SK-N-MC (cell line): ENCODE data around the gene SMARCD1.

Experiments used
- DNase-seq: peaks from one replicate; pipeline ENCODE4 v3.0.0-alpha.2; 2011; ENCODE audit warnings: low read depth, low spot score
- H3K27ac ChIP-seq: fragments of 200-600 bp; sonication (generic); 2 replicates; pipeline ENCODE4 v1.5.1; 2016; ENCODE audit warnings: mixed run types
- H3K36me3 ChIP-seq: fragments of 200-600 bp; sonication (generic); 2 replicates; pipeline ENCODE4 v1.6.1; 2017; ENCODE audit warnings: antibody characterized with exemption, low read length, mixed read lengths; ENCODE audit not compliant: insufficient read depth
- H3K4me3 ChIP-seq: fragments of 200-600 bp; sonication (generic); 2 replicates; pipeline ENCODE4 v1.5.1; 2016
- H3K9ac ChIP-seq: fragments of 200-600 bp; sonication (generic); 2 replicates; pipeline ENCODE4 v1.8.0; 2017; ENCODE audit warnings: mixed run types, mixed read lengths; ENCODE audit not compliant: insufficient read length
- H3K9me3 ChIP-seq: fragments of 200-600 bp; sonication (generic); 2 replicates; pipeline ENCODE4 v1.6.1; 2017; ENCODE audit warnings: low read depth, mild to moderate bottlenecking, antibody characterized with exemption, low read length, moderate library complexity, mixed read lengths
- EZH2 ChIP-seq: fragments of 200-600 bp; sonication (generic); IDR thresholded peaks from one replicate; pipeline ENCODE4 v1.6.1; 2017; ENCODE audit warnings: antibody characterized with exemption
- FOXP2 ChIP-seq: optimal IDR thresholded peaks from 2 replicates; pipeline ENCODE3; 2011; ENCODE audit warnings: mild to moderate bottlenecking, moderate library complexity; ENCODE audit not compliant: insufficient read depth; ENCODE audit errors: extremely low read length, control extremely low read depth
- POLR2AphosphoS5 ChIP-seq: IDR thresholded peaks from 2 replicates; pipeline ENCODE4 v1.6.1; 2012; ENCODE audit warnings: mild to moderate bottlenecking, low read depth, low read length, borderline replicate concordance

SMARCD1 gene

DNA sequence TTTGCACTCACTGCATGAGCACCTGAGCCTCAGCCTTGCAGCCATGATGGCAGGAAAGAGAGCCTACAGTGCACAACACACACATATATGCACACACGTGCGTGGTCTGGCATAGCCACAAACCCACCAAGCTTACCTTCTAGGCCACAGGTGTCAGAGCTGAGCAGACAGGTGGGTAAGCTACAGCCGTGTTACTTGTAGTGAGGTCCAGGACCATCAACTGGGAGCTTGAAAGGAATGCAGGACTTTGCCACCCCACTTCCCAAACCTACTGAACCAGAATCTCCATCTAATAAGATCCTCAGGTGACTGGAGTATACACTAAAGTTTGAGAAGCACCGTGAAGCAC, 25.0 kb upstream of the SMARCD1 start:
- no peak overlapping the region for H3K4me3 ChIP-seq
- H3K27ac ChIP-seq, result no peak overlapping the region
- no peak for TF ChIP-seq POLR2AphosphoS5
- no peak for TF ChIP-seq EZH2
- TF ChIP-seq FOXP2, result no peak
- no peak overlapping the region for H3K9ac ChIP-seq
- DNase-seq, result no peak
- no peaks in the 10 kb centered on the region for H3K36me3 ChIP-seq
- no peaks in the 10 kb centered on the region for H3K9me3 ChIP-seq

DNA sequence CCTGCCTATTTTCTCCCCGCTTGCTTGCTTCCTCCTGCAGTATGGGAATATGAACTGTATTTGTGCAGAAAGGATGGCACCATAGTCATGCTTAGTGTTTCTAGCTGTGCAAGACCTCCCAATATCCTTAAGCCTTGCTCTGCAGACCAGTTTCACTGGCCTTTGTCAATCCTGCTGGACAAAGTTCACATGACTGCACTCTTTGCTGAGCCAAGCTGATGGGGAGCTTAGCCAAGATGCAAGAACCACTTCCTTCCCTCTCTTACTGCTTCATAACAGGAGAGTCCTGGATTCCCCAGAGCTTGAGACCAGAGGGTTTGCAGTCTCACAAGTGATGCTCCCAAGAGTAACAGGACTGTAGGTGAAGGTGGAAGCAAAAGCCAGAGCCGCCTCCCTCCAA, 24.0 kb upstream of the SMARCD1 start:
- no peak overlapping the region for H3K9ac ChIP-seq

DNA sequence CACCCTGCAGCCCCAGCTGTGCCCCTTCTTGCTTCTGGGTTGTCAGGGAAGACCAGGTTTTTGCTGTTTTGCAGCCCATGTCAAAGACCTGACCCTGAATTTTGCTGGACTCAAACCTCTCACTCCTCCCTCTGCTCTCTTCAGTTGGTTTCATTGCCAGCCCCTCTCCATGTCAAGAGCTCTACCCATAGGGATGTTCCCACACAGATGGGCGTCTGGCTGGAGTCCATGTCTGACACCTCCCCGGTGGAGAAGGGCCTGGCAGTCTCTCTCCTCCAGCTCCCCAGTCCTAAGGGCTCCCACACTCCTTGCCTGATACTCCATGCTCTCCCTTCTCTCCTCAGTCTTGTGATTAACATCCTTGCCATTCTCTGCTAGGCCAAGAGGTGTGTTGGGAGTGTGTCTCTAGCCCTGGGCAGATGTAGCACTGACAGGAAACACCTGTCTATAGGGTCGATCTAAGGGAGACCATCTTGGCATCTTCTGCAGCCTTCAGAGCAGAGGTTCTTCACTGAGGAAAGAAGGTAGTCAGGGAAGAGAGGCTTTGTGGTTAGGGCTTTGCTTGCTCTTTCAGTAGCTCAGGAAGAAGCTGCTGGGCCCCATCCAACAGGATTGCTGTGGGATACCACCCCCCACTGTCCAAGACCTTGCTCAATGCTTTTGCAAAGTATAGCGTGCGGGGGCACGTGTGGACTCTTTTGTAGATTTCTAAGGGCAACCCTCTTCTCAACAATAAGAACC, 23.0 kb upstream of the SMARCD1 start:
- no peak for TF ChIP-seq EZH2
- no peak for TF ChIP-seq FOXP2
- no peak for TF ChIP-seq POLR2AphosphoS5

More for the DNA sequence above, 24.0 kb upstream of the SMARCD1 start:
- TF ChIP-seq POLR2AphosphoS5, result no peak
- TF ChIP-seq FOXP2, result no peak
- TF ChIP-seq EZH2, result no peak
- no peak for DNase-seq
- Histone ChIP-seq H3K27ac (no peak overlapping the region), H3K36me3 (no peaks in the 10 kb centered on the region), H3K4me3 (no peak overlapping the region), H3K9me3 (no peaks in the 10 kb centered on the region)

DNA sequence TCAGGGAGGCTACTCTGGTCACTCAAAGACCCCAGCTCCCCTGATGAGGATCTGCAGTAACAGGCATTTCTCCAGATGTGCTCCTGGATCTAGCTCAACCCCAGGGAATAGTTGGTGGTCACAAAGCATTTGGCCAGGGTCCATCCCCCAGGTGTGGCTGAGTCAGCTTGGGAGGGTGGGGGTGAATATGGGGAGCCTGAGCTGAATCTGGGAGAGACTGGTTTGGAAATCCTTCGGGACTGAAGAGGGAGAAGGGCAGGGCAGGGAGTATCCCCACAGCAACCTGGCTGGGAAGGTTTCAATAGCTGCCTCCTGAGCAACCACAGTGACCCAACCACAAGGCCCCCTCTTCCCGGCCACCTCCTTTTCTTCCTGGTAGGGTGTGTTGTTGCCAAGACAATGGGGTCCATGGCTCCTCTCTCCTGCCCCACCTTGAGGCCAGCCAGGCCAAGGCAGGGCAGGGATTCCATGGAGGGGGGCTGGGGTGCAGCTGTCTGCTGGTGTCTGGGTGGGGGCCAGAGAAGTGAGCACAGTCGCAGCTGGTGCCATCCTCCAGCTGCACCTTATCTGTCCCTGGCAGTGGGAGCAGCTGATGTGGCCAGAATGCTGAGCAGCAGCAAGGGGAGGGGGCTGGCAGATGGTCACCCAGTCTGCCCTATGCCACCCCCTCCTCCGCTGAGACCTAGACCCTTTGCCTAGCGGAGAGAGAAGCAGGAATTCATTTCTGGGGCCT, 22.2 kb upstream of the SMARCD1 start:
- no peaks in the 10 kb centered on the region for H3K36me3 ChIP-seq
- H3K9ac ChIP-seq, result no peak overlapping the region
- no peak overlapping the region for H3K27ac ChIP-seq
- H3K9me3 ChIP-seq, result no peaks in the 10 kb centered on the region
- TF ChIP-seq POLR2AphosphoS5, result no peak
- no peak for TF ChIP-seq FOXP2
- no peak for TF ChIP-seq EZH2
- no peak overlapping the region for H3K4me3 ChIP-seq
- DNase-seq, result no peak

More for the DNA sequence above, 23.0 kb upstream of the SMARCD1 start:
- no peak for DNase-seq
- no peak overlapping the region for H3K4me3 ChIP-seq
- H3K36me3 ChIP-seq, result no peaks in the 10 kb centered on the region
- no peaks in the 10 kb centered on the region for H3K9me3 ChIP-seq
- H3K27ac ChIP-seq, result no peak overlapping the region
- H3K9ac ChIP-seq, result no peak overlapping the region

DNA sequence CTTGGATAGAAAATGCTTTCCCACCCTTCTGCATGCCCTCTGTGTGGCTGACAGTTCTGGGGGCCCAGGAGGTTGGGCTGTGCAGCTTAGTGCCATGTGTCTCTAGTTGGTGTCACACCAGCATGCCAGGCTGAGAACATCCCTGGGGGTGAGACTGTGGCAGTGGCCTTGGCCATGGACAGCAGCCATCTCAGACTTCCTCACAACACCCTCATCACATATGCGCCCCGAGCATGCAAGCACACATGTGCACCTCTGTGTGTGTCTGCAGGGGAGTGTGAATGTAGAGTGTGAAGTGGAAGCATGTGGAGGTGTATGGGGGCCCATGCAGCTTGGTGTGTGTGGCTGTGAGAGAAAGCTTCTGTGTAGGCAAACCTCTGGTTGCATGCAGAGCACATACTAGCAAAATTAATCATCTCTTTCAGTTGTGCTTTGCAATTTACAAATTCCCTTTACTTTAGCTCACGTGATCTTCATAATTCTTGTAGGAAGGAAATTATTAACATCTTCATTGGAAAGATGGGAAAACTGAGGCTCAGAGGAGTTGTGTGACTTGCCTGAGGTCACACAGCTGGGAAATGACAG, 19.3 kb upstream of the SMARCD1 start:
- Histone ChIP-seq H3K36me3 (no peaks in the 10 kb centered on the region), H3K27ac (no peak overlapping the region), H3K9ac (no peak overlapping the region), H3K9me3 (no peaks in the 10 kb centered on the region), H3K4me3 (no peak overlapping the region)
- DNase-seq, result no peak
- no peak for TF ChIP-seq EZH2
- no peak for TF ChIP-seq FOXP2
- no peak for TF ChIP-seq POLR2AphosphoS5

DNA sequence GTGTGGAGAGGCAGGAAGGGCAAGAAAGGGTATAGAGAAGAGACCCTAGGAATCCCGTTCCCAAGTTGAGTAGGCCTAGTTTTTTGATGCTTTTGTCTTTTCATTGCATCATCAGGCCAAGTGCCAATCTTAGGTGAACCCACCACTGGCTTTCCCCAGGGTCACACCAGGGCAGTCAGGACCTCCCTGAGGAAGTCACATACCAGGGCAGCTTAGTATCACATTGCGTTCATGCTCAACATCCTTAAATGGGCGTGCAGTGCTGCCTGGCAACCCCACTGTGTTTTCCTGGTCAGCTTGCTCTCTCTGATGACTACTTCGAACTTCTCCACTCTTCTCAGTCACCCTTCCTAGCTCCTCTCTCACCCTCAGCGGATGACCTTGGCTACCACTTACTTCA, 18.7 kb upstream of the SMARCD1 start:
- TF ChIP-seq POLR2AphosphoS5, result no peak
- TF ChIP-seq EZH2, result no peak
- no peak for TF ChIP-seq FOXP2
- H3K27ac ChIP-seq, result no peak overlapping the region
- no peak overlapping the region for H3K4me3 ChIP-seq
- no peaks in the 10 kb centered on the region for H3K9me3 ChIP-seq
- no peak for DNase-seq
- H3K9ac ChIP-seq, result no peak overlapping the region
- no peaks in the 10 kb centered on the region for H3K36me3 ChIP-seq

DNA sequence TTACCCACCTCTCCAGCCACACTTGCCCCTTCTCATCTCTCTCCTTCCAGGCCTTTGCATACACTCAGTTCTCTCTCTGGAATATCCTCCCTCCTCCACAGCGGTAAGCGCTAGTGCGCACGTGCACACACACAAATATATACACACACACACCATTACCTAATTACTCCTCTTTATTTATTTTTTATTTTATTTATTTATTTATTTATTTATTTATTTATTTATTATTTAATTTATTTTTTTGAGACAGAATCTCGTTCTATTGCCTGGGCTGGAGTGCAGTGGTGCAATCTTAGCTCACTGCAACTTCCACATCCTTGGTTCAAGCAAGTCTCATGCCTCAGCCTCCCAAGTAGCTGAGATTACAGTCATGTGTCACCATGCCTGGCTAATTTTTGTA, 16.1 kb upstream of the SMARCD1 start:
- Histone ChIP-seq H3K27ac (no peak overlapping the region), H3K9me3 (no peaks in the 10 kb centered on the region), H3K4me3 (no peak overlapping the region), H3K36me3 (no peaks in the 10 kb centered on the region), H3K9ac (no peak overlapping the region)
- TF ChIP-seq POLR2AphosphoS5, result no peak
- no peak for TF ChIP-seq EZH2
- TF ChIP-seq FOXP2, result no peak
- DNase-seq, result no peak

DNA sequence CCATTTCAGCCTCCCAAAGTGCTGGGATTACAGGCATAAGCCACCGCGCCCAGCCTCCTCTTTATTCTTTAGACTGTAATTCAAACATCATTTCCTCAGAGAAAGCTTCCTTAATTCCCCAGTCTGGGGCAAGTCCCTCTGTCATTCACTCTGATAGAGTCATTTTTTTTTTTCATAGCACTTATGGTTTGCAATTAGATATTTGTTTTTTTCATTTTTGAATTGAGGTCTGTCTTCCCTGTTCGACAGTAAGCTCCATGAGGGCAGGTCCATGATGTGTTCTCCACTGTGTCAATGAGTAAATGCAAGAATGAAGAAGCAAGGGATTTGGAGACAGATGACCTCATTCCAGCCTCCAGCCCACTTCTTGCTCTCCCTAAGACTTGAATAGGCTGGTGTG, 15.6 kb upstream of the SMARCD1 start:
- Histone ChIP-seq H3K27ac (no peak overlapping the region), H3K36me3 (no peaks in the 10 kb centered on the region), H3K9ac (no peak overlapping the region), H3K4me3 (no peak overlapping the region), H3K9me3 (no peaks in the 10 kb centered on the region)
- no peak for TF ChIP-seq POLR2AphosphoS5
- TF ChIP-seq EZH2, result no peak
- no peak for TF ChIP-seq FOXP2
- no peak for DNase-seq
